Measurements from ENCODE around the gene APBB1IP.
"Not testable (repeated sequence)": the region's sequence is repeated elsewhere in the genome, so short reads cannot be mapped to it uniquely, and the experiment has no call there.

The APBB1IP gene

GRCh38 chr10:26463986-26464385 is 25.8 kb downstream of the APBB1IP start:
- DNase-seq (ENCODE audit: low read depth): no peak
- no peak overlapping the region for H3K4me3 ChIP-seq (ENCODE audit: control insufficient read depth, low read depth, low read length)
- TF ChIP-seq, protein P1, sequence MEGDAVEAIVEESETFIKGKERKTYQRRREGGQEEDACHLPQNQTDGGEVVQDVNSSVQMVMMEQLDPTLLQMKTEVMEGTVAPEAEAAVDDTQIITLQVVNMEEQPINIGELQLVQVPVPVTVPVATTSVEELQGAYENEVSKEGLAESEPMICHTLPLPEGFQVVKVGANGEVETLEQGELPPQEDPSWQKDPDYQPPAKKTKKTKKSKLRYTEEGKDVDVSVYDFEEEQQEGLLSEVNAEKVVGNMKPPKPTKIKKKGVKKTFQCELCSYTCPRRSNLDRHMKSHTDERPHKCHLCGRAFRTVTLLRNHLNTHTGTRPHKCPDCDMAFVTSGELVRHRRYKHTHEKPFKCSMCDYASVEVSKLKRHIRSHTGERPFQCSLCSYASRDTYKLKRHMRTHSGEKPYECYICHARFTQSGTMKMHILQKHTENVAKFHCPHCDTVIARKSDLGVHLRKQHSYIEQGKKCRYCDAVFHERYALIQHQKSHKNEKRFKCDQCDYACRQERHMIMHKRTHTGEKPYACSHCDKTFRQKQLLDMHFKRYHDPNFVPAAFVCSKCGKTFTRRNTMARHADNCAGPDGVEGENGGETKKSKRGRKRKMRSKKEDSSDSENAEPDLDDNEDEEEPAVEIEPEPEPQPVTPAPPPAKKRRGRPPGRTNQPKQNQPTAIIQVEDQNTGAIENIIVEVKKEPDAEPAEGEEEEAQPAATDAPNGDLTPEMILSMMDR (conservative IDR thresholded peaks at IDR 0.05; ENCODE audit: control insufficient read depth, insufficient read depth, low read depth, low read length): no peak

DNA sequence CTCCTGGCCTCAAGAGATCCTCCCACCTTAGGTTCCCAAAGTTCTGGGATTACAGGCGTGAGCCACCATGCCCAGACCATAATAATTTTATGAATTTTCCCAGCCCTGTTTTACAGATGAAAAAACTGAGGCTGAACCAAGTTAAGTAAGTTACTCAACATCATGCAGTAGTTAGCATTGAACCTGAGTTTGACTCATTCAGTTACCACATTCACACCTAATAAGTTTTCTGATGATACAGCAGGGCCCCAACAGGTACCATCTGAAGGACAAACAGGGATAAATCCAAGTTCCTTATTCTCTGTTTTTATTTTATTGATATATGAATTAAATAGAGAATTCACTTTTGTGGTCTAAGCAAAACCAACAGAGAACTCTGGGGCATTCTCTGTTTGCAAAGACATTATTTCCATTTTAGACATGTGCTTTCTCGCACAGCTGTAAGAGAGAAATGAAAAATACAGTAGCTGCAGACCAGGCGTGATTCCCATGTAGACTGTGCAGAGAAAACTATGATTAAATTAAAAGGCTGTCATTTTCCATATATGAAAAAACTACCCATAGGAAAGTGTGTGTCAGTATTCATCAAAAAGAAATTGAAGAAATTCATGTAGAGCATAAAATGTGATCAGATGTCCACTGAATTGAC is 26.6 kb downstream of the APBB1IP start:
- no peak for DNase-seq (ENCODE audit: low read depth)
- no peak overlapping the region for H3K4me3 ChIP-seq (ENCODE audit: control insufficient read depth, low read depth, low read length)
- TF ChIP-seq, protein P1 (conservative IDR thresholded peaks at IDR 0.05; ENCODE audit: control insufficient read depth, insufficient read depth, low read depth, low read length): no peak

GRCh38 chr10:26466531-26466930 is 28.4 kb downstream of the APBB1IP start:
- H3K4me3 ChIP-seq (ENCODE audit: control insufficient read depth, low read depth, low read length); DNase-seq (ENCODE audit: low read depth): not testable (repeated sequence)

DNA sequence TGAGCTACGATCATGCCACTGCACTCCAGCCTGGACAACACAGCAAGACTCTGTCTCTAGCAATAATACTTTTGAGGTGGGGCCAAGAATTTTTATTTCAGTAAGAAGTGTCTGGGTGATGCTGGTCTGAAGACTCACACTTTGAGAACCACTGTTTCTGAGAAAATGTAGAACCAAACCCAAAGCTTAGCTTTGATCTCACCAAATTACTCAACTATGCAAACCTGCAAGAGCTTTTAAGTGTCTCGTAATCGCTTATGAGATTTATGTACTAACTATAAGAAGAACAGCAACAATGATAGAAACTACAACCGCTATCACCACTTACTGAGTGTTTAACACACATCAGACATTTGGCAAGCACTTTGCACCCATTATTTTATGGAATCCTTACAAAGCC is 29.5 kb downstream of the APBB1IP start:
- no peak for DNase-seq (ENCODE audit: low read depth)
- TF ChIP-seq, protein P1 (conservative IDR thresholded peaks at IDR 0.05; ENCODE audit: control insufficient read depth, insufficient read depth, low read depth, low read length): no peak
- H3K4me3 ChIP-seq (ENCODE audit: control insufficient read depth, low read depth, low read length): no peak overlapping the region

DNA sequence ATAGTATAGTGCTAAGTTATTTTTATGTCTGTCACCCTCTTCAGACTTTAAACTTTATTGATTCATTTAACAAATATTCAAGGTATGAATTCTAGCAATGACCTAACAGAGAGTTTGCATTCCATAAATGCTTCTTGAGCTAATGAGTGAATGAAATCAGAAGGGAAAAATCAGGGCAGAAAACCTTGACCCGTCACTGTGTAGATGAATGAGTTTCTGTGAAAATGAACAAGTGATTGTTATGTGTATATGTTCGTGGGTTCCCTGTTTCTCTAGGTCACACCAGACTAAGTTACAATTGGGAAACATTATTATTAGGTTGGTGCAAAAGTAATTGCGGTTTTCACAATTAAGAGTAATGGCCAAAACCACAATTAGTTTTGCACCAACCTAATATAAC is 30.1 kb downstream of the APBB1IP start:
- no peak overlapping the region for H3K4me3 ChIP-seq (ENCODE audit: control insufficient read depth, low read depth, low read length)
- DNase-seq (ENCODE audit: low read depth): no peak
- TF ChIP-seq, protein P1 (conservative IDR thresholded peaks at IDR 0.05; ENCODE audit: control insufficient read depth, insufficient read depth, low read depth, low read length): no peak

DNA sequence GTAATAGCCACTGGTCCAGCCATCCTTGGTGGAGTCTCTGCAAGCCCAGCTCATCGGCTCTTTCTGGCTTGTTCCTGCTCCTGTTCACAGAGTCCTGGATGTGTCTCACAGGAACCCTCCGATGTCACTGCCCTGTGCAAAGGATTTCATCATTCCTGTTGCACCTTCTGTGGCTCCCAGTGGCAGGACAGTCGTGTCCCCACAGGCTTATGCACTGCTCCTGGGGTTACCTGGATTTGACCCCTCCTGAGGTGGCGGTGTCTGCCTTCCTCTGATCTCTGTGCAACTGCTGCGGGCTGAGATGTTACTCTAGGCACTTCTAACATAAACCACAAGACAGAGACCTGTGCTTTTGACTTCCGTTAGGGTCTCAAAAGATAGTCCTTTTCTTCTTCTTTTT is 30.6 kb downstream of the APBB1IP start:
- TF ChIP-seq, protein P1 (conservative IDR thresholded peaks at IDR 0.05; ENCODE audit: control insufficient read depth, insufficient read depth, low read depth, low read length): no peak
- H3K4me3 ChIP-seq (ENCODE audit: control insufficient read depth, low read depth, low read length): no peak overlapping the region
- no peak for DNase-seq (ENCODE audit: low read depth)

DNA sequence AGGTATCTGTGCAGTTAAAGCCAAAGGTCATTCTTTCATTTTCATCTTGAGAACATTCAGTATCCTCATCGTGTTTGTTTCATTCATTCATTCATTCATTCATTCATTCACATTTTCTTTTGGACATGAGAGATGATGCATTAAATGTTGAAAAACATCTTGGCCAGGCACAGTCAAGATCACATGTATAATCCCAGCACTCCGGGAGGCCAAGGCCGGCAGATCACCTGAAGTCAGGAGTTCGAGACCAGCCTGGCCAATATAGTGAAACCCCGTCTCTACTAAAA is 34.3 kb downstream of the APBB1IP start:
- no peak for DNase-seq (ENCODE audit: low read depth)
- no peak overlapping the region for H3K4me3 ChIP-seq (ENCODE audit: control insufficient read depth, low read depth, low read length)
- TF ChIP-seq, protein P1 (conservative IDR thresholded peaks at IDR 0.05; ENCODE audit: control insufficient read depth, insufficient read depth, low read depth, low read length): no peak

Data from fibroblast of mammary gland (primary cell).